Body of pancreas (tissue), 4 donors: ENCODE data around the gene DYRK3.

Experiments used
- POLR2A ChIP-seq, 3 donors: fragments of 450-650 bp; IDR thresholded peaks; one replicate each; pipeline ENCODE4 v1.6.1; 2016; ENCODE audit warnings: antibody characterized with exemption in 3 of 3, mild to moderate bottlenecking in 2 of 3
- TF ChIP-seq, protein P1 (sequence below), 7 experiments: fragments of 450-650 bp in 4 of 7; fragments of 200-600 bp in 3 of 7; sonication (generic) in 3 of 7; IDR thresholded peaks; one replicate each; pipeline ENCODE4 v1.5.1; 2016 to 2019; ENCODE audit warnings: antibody characterized with exemption in 7 of 7

DNA sequence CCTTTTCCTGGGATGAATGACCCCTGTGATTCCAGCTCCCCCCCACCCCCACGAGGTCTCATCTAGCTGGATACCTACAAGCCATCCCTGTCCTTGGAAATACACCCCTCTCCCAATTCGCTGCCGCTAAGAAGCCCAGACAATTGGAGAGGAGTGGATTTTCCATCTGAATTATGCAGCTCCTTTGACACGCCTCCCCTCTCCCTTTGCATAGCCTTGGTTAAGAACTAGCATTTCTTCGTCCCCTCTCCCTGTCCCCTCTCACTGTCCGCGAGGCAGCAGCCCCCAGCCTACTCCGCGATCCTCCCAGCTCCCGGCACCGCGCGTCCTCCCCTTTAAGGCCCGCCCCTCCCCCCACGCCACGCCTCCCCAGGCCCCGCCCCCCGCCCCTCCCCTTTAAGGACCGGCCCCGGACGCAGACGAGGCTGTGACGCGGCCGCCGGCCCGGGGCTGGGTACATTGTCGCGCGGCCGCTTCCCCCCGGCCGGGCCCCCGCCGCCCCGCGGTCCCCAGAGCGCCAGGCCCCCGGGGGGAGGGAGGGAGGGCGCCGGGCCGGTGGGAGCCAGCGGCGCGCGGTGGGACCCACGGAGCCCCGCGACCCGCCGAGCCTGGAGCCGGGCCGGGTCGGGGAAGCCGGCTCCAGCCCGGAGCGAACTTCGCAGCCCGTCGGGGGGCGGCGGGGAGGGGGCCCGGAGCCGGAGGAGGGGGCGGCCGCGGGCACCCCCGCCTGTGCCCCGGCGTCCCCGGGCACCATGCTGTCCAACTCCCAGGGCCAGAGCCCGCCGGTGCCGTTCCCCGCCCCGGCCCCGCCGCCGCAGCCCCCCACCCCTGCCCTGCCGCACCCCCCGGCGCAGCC, 49.4 kb downstream of the DYRK3 start, which contains the start of gene MAPKAPK2:
- peak in 1 of 3 donors; percentile 24 for TF ChIP-seq POLR2A (IDR thresholded peaks at IDR 0.05)
- TF ChIP-seq, protein P1, sequence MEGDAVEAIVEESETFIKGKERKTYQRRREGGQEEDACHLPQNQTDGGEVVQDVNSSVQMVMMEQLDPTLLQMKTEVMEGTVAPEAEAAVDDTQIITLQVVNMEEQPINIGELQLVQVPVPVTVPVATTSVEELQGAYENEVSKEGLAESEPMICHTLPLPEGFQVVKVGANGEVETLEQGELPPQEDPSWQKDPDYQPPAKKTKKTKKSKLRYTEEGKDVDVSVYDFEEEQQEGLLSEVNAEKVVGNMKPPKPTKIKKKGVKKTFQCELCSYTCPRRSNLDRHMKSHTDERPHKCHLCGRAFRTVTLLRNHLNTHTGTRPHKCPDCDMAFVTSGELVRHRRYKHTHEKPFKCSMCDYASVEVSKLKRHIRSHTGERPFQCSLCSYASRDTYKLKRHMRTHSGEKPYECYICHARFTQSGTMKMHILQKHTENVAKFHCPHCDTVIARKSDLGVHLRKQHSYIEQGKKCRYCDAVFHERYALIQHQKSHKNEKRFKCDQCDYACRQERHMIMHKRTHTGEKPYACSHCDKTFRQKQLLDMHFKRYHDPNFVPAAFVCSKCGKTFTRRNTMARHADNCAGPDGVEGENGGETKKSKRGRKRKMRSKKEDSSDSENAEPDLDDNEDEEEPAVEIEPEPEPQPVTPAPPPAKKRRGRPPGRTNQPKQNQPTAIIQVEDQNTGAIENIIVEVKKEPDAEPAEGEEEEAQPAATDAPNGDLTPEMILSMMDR (IDR thresholded peaks at IDR 0.05), result no peak
